Measurements from ENCODE around the gene NFIA. TPM values are rescaled to one million over a fixed set of nuclear protein-coding genes. Genes with fewer than 3 reads are reported as not detected.

NFIA gene
- total and polyA plus RNA-seq, 2 donors (not counting 1 experiment from before 2014, with no cell fraction given): 0.28 to 0.54 TPM

DNA sequence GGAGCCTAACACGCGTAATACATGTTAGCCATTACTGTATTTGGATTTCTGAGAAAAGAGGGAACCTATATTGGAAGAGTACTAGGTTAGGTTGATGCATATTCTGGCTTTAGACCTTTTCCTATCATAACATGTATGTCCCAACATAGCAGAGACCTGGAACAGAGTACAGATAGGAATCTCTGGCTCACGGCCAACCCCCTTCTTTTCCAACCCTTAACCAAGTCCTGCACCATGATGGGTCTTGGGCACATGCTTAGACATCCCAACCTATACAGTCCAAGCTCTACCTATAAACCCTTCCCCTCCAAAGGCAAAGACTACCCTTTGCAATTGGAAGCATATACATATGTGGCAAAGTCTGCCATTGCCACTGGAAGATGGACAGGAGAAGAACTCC, 414.7 kb downstream of the NFIA start:
- Histone ChIP-seq H2AFZ (ENCODE audit: insufficient read depth, low read depth, low read length, poor library complexity, severe bottlenecking) (no peak overlapping the region), H3K4me3 (ENCODE audit: control extremely low read depth in 1 of 5, extremely low read depth in 1 of 5, insufficient read depth in 1 of 5, low read depth in 2 of 5, low read length in 4 of 5) (no peak overlapping the region), H3K4me1 (ENCODE audit: control insufficient read depth in 2 of 2, insufficient read depth in 2 of 2, low read length in 2 of 2) (no peaks in the 10 kb centered on the region), H3K36me3 (replicated peaks in 1 of 2; ENCODE audit: control extremely low read depth in 1 of 2, control insufficient read depth in 1 of 2, extremely low read depth in 1 of 2, insufficient read depth in 2 of 2, low read length in 1 of 2) (no peaks in the 10 kb centered on the region), H3K9me3 (ENCODE audit: control extremely low read depth in 1 of 3, control insufficient read depth in 2 of 3, insufficient read depth in 1 of 3, low read length in 2 of 3) (no peaks in the 10 kb centered on the region), H3K27ac (ENCODE audit: low read length in 2 of 2) (no peak overlapping the region), H3K79me2 (ENCODE audit: control insufficient read depth, insufficient read depth, low read length) (no peaks in the 10 kb centered on the region), H3K9ac (ENCODE audit: low read length) (no peak overlapping the region), H3K27me3 (replicated peaks in 1 of 4; ENCODE audit: control extremely low read depth in 1 of 4, control insufficient read depth in 3 of 4, insufficient read depth in 4 of 4, low read length in 3 of 4) (no peaks in the 10 kb centered on the region), H4K20me1 (ENCODE audit: control insufficient read depth, insufficient read depth, low read length, poor library complexity, severe bottlenecking) (no peaks in the 10 kb centered on the region), H3K4me2 (replicated peaks; ENCODE audit: low read depth, low read length, poor library complexity, severe bottlenecking) (no peak overlapping the region)
- H3K9me3 Mint-ChIP-seq (ENCODE audit: insufficient read depth): no peaks in the 10 kb centered on the region
- H3K27ac Mint-ChIP-seq: no peak overlapping the region
- no peak for TF ChIP-seq EZH2 (IDR thresholded peaks at IDR 0.05; ENCODE audit: borderline replicate concordance, insufficient read depth, low read depth, low read length, poor library complexity, severe bottlenecking)
- TF ChIP-seq CTCF (IDR thresholded peaks at IDR 0.05): no peak
- 88% methylated on average over 1 of the region's 3 CpGs for WGBS (ENCODE audit: insufficient coverage)
- peaks cover 10% of the 10 kb centered on the region for H3K27me3 Mint-ChIP-seq
- DNase-seq (no peak), ATAC-seq (ENCODE audit: low read depth) (no peak)
- H3K4me3 Mint-ChIP-seq: no peak overlapping the region
- intact Hi-C loops (cut with micrococcal nuclease): no loop called here
- no peaks in the 10 kb centered on the region for H3K4me1 Mint-ChIP-seq
- ChIA-PET POLR2A (no interaction called here), CTCF (no interaction called here)

- ChIA-PET POLR2A (no interaction called here), CTCF (no interaction called here)
- Mint-ChIP-seq H3K27ac (no peak overlapping the region), H3K9me3 (ENCODE audit: insufficient read depth) (no peaks in the 10 kb centered on the region), H3K4me1 (no peaks in the 10 kb centered on the region), H3K27me3 (peaks cover 10% of the 10 kb centered on the region), H3K4me3 (no peak overlapping the region)
- Histone ChIP-seq H3K27ac (ENCODE audit: low read length in 2 of 2) (no peak overlapping the region), H3K79me2 (ENCODE audit: control insufficient read depth, insufficient read depth, low read length) (no peaks in the 10 kb centered on the region), H2AFZ (ENCODE audit: insufficient read depth, low read depth, low read length, poor library complexity, severe bottlenecking) (no peak overlapping the region), H3K9me3 (ENCODE audit: control extremely low read depth in 1 of 3, control insufficient read depth in 2 of 3, insufficient read depth in 1 of 3, low read length in 2 of 3) (no peaks in the 10 kb centered on the region), H3K4me1 (ENCODE audit: control insufficient read depth in 2 of 2, insufficient read depth in 2 of 2, low read length in 2 of 2) (no peaks in the 10 kb centered on the region), H3K4me3 (ENCODE audit: control extremely low read depth in 1 of 5, extremely low read depth in 1 of 5, insufficient read depth in 1 of 5, low read depth in 2 of 5, low read length in 4 of 5) (no peak overlapping the region), H3K27me3 (replicated peaks in 1 of 4; ENCODE audit: control extremely low read depth in 1 of 4, control insufficient read depth in 3 of 4, insufficient read depth in 4 of 4, low read length in 3 of 4) (no peaks in the 10 kb centered on the region), H3K36me3 (replicated peaks in 1 of 2; ENCODE audit: control extremely low read depth in 1 of 2, control insufficient read depth in 1 of 2, extremely low read depth in 1 of 2, insufficient read depth in 2 of 2, low read length in 1 of 2) (no peaks in the 10 kb centered on the region), H3K9ac (ENCODE audit: low read length) (no peak overlapping the region), H4K20me1 (ENCODE audit: control insufficient read depth, insufficient read depth, low read length, poor library complexity, severe bottlenecking) (no peaks in the 10 kb centered on the region), H3K4me2 (replicated peaks; ENCODE audit: low read depth, low read length, poor library complexity, severe bottlenecking) (no peak overlapping the region)
- 98% methylated on average over 5 of the region's 8 CpGs for WGBS (ENCODE audit: insufficient coverage)
- ATAC-seq (ENCODE audit: low read depth) (no peak), DNase-seq (no peak)
- intact Hi-C loops (cut with micrococcal nuclease): no loop called here
- no peak for TF ChIP-seq CTCF (IDR thresholded peaks at IDR 0.05)
- no peak for TF ChIP-seq EZH2 (IDR thresholded peaks at IDR 0.05; ENCODE audit: borderline replicate concordance, insufficient read depth, low read depth, low read length, poor library complexity, severe bottlenecking)
Measured at GRCh38 chr1:61498342-61498741, 416.0 kb downstream of the NFIA start.

Data from B cell (primary cell).